H1 (cell line): Measurements from ENCODE around the gene SH3TC2. TPM values are rescaled to one million over a fixed set of nuclear protein-coding genes. Genes with fewer than 3 reads are reported as not detected.

Source experiments
- EGR1 ChIP-seq: IDR thresholded peaks from 2 replicates; pipeline ENCODE4 v1.6.1; 2011; ENCODE audit warnings: low read depth, low read length, borderline replicate concordance
- KDM4A ChIP-seq: IDR thresholded peaks from one replicate; pipeline ENCODE4 v1.7.1; 2012; ENCODE audit warnings: low read depth, mild to moderate bottlenecking, moderate library complexity, low read length, inconsistent platforms; ENCODE audit not compliant: severe bottlenecking
- NRF1 ChIP-seq: IDR thresholded peaks from 2 replicates; pipeline ENCODE4 v1.6.1; 2011; ENCODE audit warnings: mild to moderate bottlenecking, low read depth, low read length, improper control_type of control experiment
- RNF2 ChIP-seq: fragments of 200-900, 300-1000 bp; sonication (generic); IDR thresholded peaks from 2 replicates; pipeline ENCODE4 v1.7.1; 2016; ENCODE audit warnings: borderline replicate concordance, low read depth, mild to moderate bottlenecking, antibody characterized with exemption, low read length; ENCODE audit not compliant: poor library complexity, severe bottlenecking; ENCODE audit errors: missing control alignments
- SP4 ChIP-seq: IDR thresholded peaks from 2 replicates; pipeline ENCODE4 v1.6.1; 2012; ENCODE audit warnings: low read length, inconsistent platforms
- TAF7 ChIP-seq: optimal IDR thresholded peaks from 2 replicates; pipeline ENCODE3; 2011; ENCODE audit warnings: low read depth, mild to moderate bottlenecking, inconsistent platforms, low read length, moderate library complexity, borderline replicate concordance
- polyA plus RNA-seq, 7 experiments: library from polyadenylated mRNA; depleted of rRNA in 3 of 7; stranded (reverse) in 5 of 7; unstranded in 2 of 7; fragments of >200 nt in 5 of 7; fragments of 200-250 nt in 2 of 7; gene quantifications; 1 replicate in 5 of 7; 2 replicates in 1 of 7; 4 replicates in 1 of 7; pipeline versions ENCODE4 v1.2.1 to v1.2.3, GENCODE V29; 2011 to 2013; ENCODE audit warnings: missing spikeins in 2 of 7, mixed read lengths in 2 of 7
- total RNA-seq: library from RNA; stranded (reverse); fragmentation: NEBNext Ultra II Directional; extraction: Animal tissue kit (Norgen Biotek cat#: 25700); gene quantifications from 2 replicates; pipeline ENCODE4 v1.2.1, GENCODE V29; 2021
- TF ChIP-seq, protein P1 (sequence below), 3 experiments: IDR thresholded peaks; 1 replicate in 2 of 3; 2 replicates in 1 of 3; pipeline versions ENCODE4 v1.5.1 to v1.6.1; 2011; ENCODE audit warnings: low read length in 3 of 3, mild to moderate bottlenecking in 3 of 3, inconsistent platforms in 2 of 3, low read depth in 1 of 3, moderate library complexity in 1 of 3; ENCODE audit not compliant: insufficient read depth in 1 of 3; ENCODE audit errors: control extremely low read depth in 1 of 3

The SH3TC2 gene
- total and polyA plus RNA-seq, 2 of the 8 experiments (the other 6 are each of a cell fraction or from before 2014, with no cell fraction given): 0.11 to 0.80 TPM

GRCh38 chr5:148978370-148979082 lies 84.3 kb downstream of the SH3TC2 start (continued):
- TF ChIP-seq, protein P1, sequence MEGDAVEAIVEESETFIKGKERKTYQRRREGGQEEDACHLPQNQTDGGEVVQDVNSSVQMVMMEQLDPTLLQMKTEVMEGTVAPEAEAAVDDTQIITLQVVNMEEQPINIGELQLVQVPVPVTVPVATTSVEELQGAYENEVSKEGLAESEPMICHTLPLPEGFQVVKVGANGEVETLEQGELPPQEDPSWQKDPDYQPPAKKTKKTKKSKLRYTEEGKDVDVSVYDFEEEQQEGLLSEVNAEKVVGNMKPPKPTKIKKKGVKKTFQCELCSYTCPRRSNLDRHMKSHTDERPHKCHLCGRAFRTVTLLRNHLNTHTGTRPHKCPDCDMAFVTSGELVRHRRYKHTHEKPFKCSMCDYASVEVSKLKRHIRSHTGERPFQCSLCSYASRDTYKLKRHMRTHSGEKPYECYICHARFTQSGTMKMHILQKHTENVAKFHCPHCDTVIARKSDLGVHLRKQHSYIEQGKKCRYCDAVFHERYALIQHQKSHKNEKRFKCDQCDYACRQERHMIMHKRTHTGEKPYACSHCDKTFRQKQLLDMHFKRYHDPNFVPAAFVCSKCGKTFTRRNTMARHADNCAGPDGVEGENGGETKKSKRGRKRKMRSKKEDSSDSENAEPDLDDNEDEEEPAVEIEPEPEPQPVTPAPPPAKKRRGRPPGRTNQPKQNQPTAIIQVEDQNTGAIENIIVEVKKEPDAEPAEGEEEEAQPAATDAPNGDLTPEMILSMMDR (IDR thresholded peaks at IDR 0.05; ENCODE audit: control extremely low read depth in 1 of 3, insufficient read depth in 1 of 3, low read depth in 1 of 3, low read length in 3 of 3): no peak
- TF ChIP-seq KDM4A (no peak), RNF2 (no peak), NRF1 (no peak), TAF7 (no peak), EGR1 (no peak), SP4 (no peak)
